ENCODE measurements around the gene DIS3L2.
"Not testable (repeated sequence)": the region's sequence is repeated elsewhere in the genome, so short reads cannot be mapped to it uniquely, and the experiment has no call there.

Gene DIS3L2

GRCh38 chr2:232379610-232380590, 418.4 kb downstream of the DIS3L2 start:
- not testable (repeated sequence) for DNase-seq

- DNase-seq, result not testable (repeated sequence)
Measured at GRCh38 chr2:232381204-232382031, 419.9 kb downstream of the DIS3L2 start.

DNA sequence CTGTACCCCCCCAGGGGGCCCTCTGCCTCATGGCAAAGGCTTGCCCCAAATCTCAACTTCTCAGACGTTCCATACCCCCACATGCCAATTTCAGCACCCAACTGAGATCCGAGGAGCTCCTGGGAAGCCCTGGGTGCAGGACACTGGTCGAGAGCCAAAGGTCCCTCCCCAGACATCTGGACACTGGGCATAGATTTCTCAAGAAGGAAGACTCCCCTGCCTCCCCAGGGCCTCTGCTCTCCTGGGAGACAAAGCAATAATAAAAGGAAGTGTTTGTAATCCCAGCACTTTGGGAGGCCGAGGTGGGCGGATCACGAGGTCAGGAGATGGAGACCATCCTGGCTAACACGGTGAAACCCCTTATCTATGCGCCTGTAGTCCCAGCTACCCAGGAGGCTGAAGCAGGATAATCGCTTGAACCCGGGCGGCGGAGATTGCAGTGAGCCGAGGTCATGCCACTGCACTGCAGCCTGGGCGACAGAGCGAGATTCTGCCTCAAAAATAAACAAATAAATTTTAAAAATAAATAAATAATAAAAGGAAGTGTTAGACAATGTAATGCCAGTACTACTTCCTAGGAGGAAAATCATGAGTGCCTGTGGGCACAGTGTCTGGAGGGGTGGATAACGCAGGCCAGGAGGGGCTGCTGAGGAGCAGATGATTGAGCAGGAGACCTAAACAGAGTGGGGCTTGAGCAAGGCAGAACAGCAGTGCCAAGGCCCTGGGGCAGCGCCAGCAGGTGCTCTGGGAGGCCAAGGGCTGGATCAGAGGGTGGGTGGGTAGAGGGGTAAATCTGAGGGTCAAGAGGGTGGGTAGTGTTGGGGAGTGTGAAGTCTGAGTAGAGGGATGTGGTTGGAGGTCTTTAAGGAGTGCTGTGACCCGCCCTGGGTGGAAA, 421.1 kb downstream of the DIS3L2 start:
- no peak for DNase-seq

DNA sequence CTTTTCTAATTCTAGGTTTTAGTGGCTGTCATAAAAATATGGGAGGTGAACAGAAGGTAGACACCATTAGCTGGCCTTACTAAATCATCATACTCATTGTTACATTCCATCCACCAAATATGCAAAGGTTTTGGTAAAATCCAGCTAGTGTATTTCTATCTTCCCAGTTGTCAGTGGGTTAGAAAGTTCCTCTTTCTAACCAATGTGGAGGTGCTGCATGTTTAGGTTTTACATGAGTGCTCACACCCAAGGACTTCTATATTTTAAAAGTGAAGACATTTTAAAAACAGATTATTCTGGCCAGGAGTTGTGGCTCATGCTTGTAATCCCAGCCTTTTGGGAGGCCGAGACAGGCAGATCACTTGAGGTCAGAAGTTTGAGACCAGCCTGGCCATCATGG, 423.0 kb downstream of the DIS3L2 start:
- DNase-seq, result no peak

- not testable (repeated sequence) for DNase-seq
Measured at GRCh38 chr2:232385058-232385457, 423.5 kb downstream of the DIS3L2 start.

- no peak for DNase-seq
Measured at GRCh38 chr2:232385660-232386489, 424.4 kb downstream of the DIS3L2 start.

- DNase-seq, result no peak
Measured at GRCh38 chr2:232386490-232386739, 424.9 kb downstream of the DIS3L2 start.
